Loucy (cell line): ENCODE measurements around the gene TBX19.

Source experiments
- CTCF ChIP-seq: fragments of 200-600 bp; sonication (generic); conservative IDR thresholded peaks from 2 replicates; pipeline ENCODE4 v1.5.1; 2014; ENCODE audit warnings: mild to moderate bottlenecking, antibody characterized with exemption, low read length
- EZH2phosphoT487 ChIP-seq: fragments of 200-600 bp; IDR thresholded peaks from 2 replicates; pipeline ENCODE4 v1.6.1; 2018; ENCODE audit warnings: antibody characterized with exemption, mild to moderate bottlenecking, moderate library complexity, borderline replicate concordance

- TF ChIP-seq CTCF (peak; percentile 61), EZH2phosphoT487 (no peak)
These were observed 62.0 kb downstream of the TBX19 start for GRCh38 chr1:168342572-168343280.
